GM21619 (cell line): ENCODE data around the gene PTPRU.

Source experiments
- ATAC-seq: cut with Tn5 transposase; IDR thresholded peaks from one replicate; pipeline ENCODE4 v1.9.1; 2021; ENCODE audit not compliant: unreplicated experiment

Gene PTPRU

GRCh38 chr1:29358183-29358582 is 121.9 kb downstream of the PTPRU start:
- no peak for ATAC-seq

GRCh38 chr1:29360768-29361167 is 124.4 kb downstream of the PTPRU start:
- ATAC-seq, result no peak

- ATAC-seq, result no peak
Observed at GRCh38 chr1:29361686-29362085, 125.4 kb downstream of the PTPRU start.

GRCh38 chr1:29362116-29362515 is 125.8 kb downstream of the PTPRU start:
- ATAC-seq, result no peak

- no peak for ATAC-seq
Observed at GRCh38 chr1:29362764-29363163, 126.4 kb downstream of the PTPRU start.

GRCh38 chr1:29363536-29363935 is 127.2 kb downstream of the PTPRU start:
- ATAC-seq, result no peak

- ATAC-seq, result no peak
Observed at GRCh38 chr1:29364101-29364678, 127.9 kb downstream of the PTPRU start.

GRCh38 chr1:29365906-29366670 is 129.8 kb downstream of the PTPRU start:
- ATAC-seq, result no peak

GRCh38 chr1:29368936-29369932 is 132.9 kb downstream of the PTPRU start:
- no peak for ATAC-seq

- no peak for ATAC-seq
Observed at GRCh38 chr1:29370067-29370466, 133.7 kb downstream of the PTPRU start.

GRCh38 chr1:29371332-29371731 is 135.0 kb downstream of the PTPRU start:
- ATAC-seq, result no peak

- ATAC-seq, result no peak
Observed at GRCh38 chr1:29372108-29372507, 135.8 kb downstream of the PTPRU start.
